ENCODE measurements around the gene ALDOA. TPM values are rescaled to one million over a fixed set of nuclear protein-coding genes. Genes with fewer than 3 reads are reported as not detected.

The ALDOA gene
- total RNA-seq = 2,269 and 2,487 TPM in 2 replicates

DNA sequence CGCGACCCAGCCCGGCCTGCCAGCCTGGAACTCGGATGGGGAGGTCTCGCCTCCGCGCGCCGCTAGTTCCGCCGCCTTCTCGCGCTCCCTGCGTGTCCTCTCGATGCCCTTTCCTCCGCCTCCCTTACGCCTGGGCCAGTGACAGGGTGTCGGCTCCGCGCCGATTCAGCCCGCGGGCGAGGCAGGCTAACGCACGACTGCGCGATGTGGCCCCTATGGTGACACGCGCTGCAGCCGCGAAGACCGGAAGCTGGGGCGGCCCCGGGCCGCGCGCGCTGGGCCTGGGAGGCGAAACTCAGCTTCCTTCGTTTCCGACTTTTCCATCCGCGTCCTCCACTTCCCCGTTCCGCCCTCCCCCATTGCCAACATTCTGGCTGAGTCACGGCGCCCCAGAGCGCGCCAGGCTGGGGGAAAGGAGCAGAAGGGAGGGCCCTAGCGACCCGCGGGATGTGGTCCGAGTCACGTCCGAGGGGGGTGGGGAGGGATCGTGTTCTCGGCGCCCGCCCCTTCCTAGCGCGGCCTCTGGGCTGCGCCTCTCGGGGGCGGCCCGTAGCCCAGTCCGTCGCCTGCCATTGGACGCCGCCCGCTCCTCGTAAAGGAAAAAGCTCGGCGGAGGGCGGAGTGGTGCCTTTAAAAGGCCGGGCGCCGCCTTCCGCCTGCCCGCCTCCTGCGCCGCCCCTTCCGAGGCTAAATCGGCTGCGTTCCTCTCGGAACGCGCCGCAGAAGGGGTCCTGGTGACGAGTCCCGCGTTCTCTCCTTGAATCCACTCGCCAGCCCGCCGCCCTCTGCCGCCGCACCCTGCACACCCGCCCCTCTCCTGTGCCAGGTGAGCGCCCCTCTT is at the start of gene ALDOA:
TSS of gene ALDOA (plus strand) at position 659 of the 841 bp plus-strand sequence. CDS start 1,138 bp downstream, outside the sequence.

GRCh38 chr16:30022887-30023286 is 42.7 kb upstream of the ALDOA start, which contains the start of gene C16orf92:
Gene C16orf92, plus strand, starts transcription at chr16:30023198. Its CDS starts 143 bp downstream, at chr16:30023341.

GRCh38 chr16:30030841-30031413 is 34.6 kb upstream of the ALDOA start, which contains the start of gene TLCD3B:
Gene TLCD3B, minus strand, starts transcription at chr16:30031271. Its CDS starts 744 bp downstream, at chr16:30030527.

DNA sequence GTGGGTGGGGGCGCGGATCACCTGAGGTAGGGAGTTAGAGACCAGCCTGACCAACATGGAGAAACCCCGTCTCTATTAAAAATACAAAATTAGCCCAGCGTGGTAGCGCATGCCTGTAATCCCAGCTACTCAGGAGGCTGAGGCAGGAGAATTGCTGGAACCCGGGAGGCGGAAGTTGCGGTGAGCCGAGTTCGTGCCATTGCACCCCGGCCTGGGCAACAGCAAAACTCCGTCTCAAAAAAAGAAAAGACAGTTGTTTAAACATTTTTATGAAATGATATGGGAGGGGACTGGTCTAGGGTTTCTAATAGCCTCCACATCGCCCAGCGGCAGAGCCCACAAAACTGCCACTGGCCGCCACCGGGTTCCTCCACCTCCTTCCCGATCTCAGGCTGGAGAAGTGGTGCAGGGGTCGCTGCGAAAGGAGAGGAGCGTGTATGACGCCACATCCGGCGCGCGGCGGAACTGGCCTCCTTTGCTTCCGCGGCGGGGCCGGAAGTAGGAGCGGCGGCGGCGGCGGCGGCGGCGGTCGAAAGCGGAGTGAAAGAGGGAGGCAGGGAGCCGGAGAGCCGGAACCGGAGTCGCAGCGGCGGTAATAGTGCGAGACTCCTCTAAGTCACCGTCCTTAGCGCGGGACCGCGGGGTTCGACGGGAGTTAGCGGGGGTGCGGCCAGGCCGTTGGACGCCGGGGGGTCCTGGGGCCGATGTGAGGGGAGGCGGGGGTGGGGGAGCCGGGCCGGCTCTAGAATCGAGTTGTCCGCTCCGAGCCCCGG is 10.1 kb downstream of the ALDOA start, which contains the start of gene PPP4C:
TSS of gene PPP4C (plus strand) at position 492 of the 773 bp plus-strand sequence. CDS start 384 bp downstream, outside the sequence.

DNA sequence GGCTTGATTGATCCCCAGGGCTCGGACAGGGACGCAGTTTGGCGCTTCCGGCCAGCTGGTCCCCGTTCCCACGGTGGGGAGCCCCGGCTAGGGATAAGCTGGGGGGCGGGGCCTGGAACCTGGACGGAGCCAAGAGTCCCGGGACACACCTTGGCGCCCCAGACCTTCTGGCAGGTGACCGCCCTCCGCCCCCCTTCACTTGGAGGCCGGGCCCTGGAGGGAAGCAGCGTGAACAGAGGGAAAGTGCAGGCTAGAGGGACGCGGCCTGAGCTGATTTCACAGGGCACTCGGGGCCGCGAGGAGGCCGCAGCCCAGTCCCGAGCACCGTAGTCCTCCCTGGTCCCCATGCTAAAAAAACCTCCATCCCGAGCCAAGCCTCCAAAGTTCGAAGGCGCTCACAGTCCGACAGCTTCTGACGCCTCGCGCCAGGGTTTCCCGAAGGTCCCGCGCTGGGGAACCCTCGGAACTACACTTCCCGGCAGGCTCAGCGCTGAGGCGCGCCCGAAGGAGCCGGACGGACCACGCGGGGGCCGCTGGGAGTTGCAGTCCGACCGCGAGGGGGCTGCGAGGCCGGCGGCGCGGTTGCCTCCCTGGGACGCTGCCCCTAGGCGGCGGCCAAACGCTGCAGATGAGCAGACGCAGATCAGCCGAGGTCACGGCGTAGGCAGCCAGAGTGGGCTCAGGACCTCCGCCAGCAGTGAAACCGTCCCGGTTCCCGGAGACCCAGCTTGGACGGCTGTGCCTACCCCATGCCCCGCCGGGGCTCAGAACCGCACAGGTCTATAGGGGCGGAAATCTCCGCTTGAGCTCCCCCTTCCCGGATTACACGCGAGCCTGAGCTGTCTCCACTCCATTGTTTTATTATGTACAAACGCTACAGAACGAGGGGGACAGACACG is 26.2 kb downstream of the ALDOA start, which contains the start of gene TBX6:
TSS of gene TBX6 (minus strand) at position 451 of the 899 bp plus-strand sequence. CDS start 731 bp downstream, outside the sequence.

DNA sequence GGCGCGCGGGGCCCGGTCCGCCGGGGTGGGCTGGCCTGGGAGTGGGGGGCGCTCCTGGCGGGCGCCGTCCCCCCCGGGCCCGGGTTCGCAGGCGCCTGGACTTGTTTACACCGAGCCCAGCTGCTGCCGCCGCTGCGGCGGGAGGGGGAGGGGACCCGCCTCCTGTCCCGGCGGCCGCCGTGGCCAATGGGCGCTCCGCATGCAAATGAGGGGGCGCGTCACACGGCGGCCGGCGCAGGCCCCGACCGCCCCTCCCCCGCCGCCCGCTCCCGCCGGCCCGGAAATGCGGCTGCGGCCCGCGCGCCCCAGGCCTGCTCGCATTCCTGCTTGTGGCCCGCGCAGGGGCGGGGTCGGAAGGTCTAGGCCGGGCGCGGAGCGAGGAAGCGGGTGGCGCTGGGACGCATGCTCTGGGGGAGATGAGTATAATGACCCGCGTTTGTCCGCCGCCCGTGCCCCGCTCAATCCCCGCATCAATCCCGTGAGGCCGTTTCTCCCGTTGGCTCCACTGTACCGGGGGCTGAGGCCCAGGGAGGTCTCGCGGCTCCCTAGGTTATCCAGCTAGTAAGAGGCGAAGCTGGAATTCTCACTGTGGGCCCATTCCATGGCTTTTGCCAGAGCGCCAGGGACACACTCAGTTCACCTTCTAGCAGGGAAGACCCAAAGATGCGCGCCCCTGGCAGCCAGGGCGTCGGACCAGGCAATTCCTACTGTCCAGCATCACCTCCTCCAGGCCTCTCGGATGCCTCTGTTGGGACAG is 30.7 kb downstream of the ALDOA start, which contains the start of gene YPEL3:
TSS of gene YPEL3 (minus strand) at position 109 of the 757 bp plus-strand sequence. CDS start 731 bp downstream, outside the sequence.

DNA sequence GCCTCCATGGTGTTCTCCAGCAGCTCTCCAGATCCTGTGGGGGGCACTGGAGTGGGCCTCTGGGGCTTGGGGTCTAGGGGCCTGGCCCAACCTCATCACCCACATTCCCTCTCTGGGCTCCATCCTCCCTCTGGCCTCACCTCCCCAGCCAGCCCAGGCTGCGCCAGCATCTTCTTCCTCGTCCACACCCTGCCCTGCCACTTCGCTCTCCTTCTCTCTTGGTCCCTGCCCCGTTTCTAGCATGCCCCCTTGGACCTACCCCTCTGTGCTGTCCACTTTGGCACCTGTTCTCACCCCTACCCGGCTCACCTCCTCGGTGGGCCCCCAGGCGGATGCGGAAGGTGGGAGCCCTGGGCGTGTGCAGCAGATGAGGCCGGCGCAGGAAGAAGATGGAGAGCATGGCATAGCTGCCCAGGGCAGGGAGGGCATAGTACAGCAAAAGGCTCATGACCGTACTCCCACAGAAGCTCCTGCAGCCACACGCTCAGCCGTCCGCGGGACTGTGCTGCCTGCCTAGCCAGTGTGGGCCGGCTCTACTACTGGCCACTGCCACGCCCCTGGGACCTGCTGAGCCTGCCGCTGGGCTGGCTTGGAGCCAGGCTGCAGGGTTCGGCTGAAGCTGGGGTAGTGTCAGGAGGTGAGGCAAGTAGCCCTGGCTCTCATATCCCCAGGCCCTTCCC is 47.6 kb downstream of the ALDOA start, which contains the start of gene GDPD3:
TSS of gene GDPD3 (minus strand) at position 507 of the 680 bp plus-strand sequence. CDS start at position 448, 59 bp downstream.

Other genes starting within 250 kb of the ALDOA start
- 49.9 and 54.9 TPM in 2 replicates for gene PAGR1, start 249.6 kb upstream of the ALDOA start, total RNA-seq
- gene MVP, start 245.3 kb upstream of the ALDOA start, total RNA-seq = 91.0 and 99.4 TPM in 2 replicates
- 56.8 and 68.1 TPM in 2 replicates for gene CDIPT, start 202.5 kb upstream of the ALDOA start, total RNA-seq
- gene SEZ6L2, start 166.2 kb upstream of the ALDOA start, total RNA-seq = 9.9 and 11.2 TPM in 2 replicates
- 5.4 and 9.3 TPM in 2 replicates for gene ASPHD1, start 165.3 kb upstream of the ALDOA start, total RNA-seq
- 9.0 and 11.5 TPM in 2 replicates for gene KCTD13, start 139.5 kb upstream of the ALDOA start, total RNA-seq
- 86.8 and 109 TPM in 2 replicates for gene TMEM219, start 103.7 kb upstream of the ALDOA start, total RNA-seq
- gene TAOK2, start 91.9 kb upstream of the ALDOA start, total RNA-seq = 37.1 and 37.2 TPM in 2 replicates
- gene HIRIP3, start 70.1 kb upstream of the ALDOA start, total RNA-seq = 7.5 and 8.9 TPM in 2 replicates
- 49.0 and 66.1 TPM in 2 replicates for gene INO80E, start 69.5 kb upstream of the ALDOA start, total RNA-seq
- gene DOC2A, start 54.7 kb upstream of the ALDOA start, total RNA-seq = 0.71 TPM in 1 of 2 replicates, not detected in the other
- gene C16orf92, start 42.6 kb upstream of the ALDOA start, total RNA-seq = not detected in 2 replicates
- gene TLCD3B, start 34.5 kb upstream of the ALDOA start, total RNA-seq = 0.14 TPM in 1 of 2 replicates, not detected in the other
- gene PPP4C, start 10.2 kb downstream of the ALDOA start, total RNA-seq = 87.6 and 119 TPM in 2 replicates
- 1.2 and 3.3 TPM in 2 replicates for gene TBX6, start 26.2 kb downstream of the ALDOA start, total RNA-seq
- 16.1 and 21.9 TPM in 2 replicates for gene YPEL3, start 30.5 kb downstream of the ALDOA start, total RNA-seq
- gene GDPD3, start 47.8 kb downstream of the ALDOA start, total RNA-seq = 4.4 and 7.9 TPM in 2 replicates
- gene MAPK3, start 57.5 kb downstream of the ALDOA start, total RNA-seq = 62.0 and 62.1 TPM in 2 replicates
- 16.2 and 18.6 TPM in 2 replicates for gene CORO1A, start 117.8 kb downstream of the ALDOA start, total RNA-seq
- 254 and 612 TPM in 2 replicates for gene BOLA2B, start 127.9 kb downstream of the ALDOA start, total RNA-seq
- 38.1 and 64.8 TPM in 2 replicates for gene SLX1A, start 128.1 kb downstream of the ALDOA start, total RNA-seq
- 0.98 and 7.1 TPM in 2 replicates for gene SULT1A3, start 133.5 kb downstream of the ALDOA start, total RNA-seq
- gene NPIPB13, start 182.7 kb downstream of the ALDOA start, total RNA-seq = 0.21 TPM in 1 of 2 replicates, not detected in the other

All from airway epithelial cell (primary cell).